Left lobe of liver (tissue), 2 donors: Measurements from ENCODE around the gene ARMC10. TPM values are rescaled to one million over a fixed set of nuclear protein-coding genes. Genes with fewer than 3 reads are reported as not detected.
A peak's percentile ranks its signal among the peaks of the same experiment; 100 is the strongest.
"Not testable (repeated sequence)": the region's sequence is repeated elsewhere in the genome, so short reads cannot be mapped to it uniquely, and the experiment has no call there.

Source experiments
- ATAC-seq: fragments of 200-7000 bp; cut with Tn5 transposase; one replicate; pipeline ENCODE4 v1.9.1; 2020; ENCODE audit warnings: mild to moderate bottlenecking, moderate library complexity
- DNase-seq: peaks from one replicate; pipeline ENCODE4 v3.0.0-alpha.2; 2020; ENCODE audit warnings: low spot score
- total RNA-seq: library from RNA; stranded (reverse); gene quantifications from one replicate; pipeline ENCODE4 v1.2.1, GENCODE V29; 2021
- donor health status: DM: no; HTN: no; CAD: no; lungs with moderate emphysema.
- donor health status: DM: no; HTN: yes; CAD: no.

The ARMC10 gene
- total RNA-seq, 1 donor from 2014 or later: 15.8 TPM

- DNase-seq: no peak
- ATAC-seq: no peak
Observed at GRCh38 chr7:103077318-103077717, 2.4 kb downstream of the ARMC10 start.

- not testable (repeated sequence) for ATAC-seq, DNase-seq
Observed at GRCh38 chr7:103078226-103078625, 3.3 kb downstream of the ARMC10 start.

GRCh38 chr7:103079836-103080235 lies 4.9 kb downstream of the ARMC10 start:
- ATAC-seq (no peak), DNase-seq (no peak)

GRCh38 chr7:103080923-103081322 lies 6.0 kb downstream of the ARMC10 start:
- ATAC-seq (no peak), DNase-seq (no peak)

DNA sequence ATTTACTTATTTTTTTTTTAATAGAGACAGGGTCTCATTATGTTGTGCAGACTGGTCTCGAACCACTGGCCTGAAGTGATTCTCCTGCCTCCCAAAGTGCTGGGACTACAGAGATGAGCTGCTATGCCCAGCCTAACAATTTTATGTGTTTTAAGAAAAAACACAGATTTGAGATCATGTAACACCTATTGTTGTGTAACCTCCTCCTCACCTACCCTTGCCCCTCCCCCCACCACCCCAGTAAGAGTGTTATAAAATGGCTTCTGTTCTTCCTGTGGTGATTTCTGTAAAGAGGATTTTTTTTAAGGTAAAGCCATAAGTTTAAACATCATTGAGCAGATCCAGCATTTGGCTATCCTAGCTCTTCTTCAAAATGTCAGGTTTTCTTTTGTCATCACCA lies 7.6 kb downstream of the ARMC10 start:
- ATAC-seq: no peak

GRCh38 chr7:103083210-103083609 lies 8.3 kb downstream of the ARMC10 start:
- ATAC-seq (no peak), DNase-seq (no peak)

More for the DNA sequence above, 7.6 kb downstream of the ARMC10 start:
- DNase-seq: no peak

DNA sequence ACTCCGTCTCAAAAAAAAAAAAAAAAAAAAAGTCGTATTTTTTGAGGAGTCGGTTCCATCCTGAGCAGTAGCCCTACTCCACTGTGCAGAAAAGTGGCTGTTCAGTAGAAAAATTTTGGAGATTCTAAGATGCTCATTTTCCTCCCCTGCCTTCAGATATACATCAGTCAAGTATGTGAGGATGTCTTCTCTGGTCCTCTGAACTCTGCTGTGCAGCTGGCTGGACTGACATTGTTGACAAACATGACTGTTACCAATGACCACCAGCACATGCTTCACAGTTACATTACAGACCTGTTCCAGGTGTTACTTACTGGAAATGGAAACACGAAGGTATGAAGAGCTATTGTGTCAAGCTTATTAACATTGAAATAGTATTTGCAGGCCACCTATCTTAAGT lies 17.4 kb downstream of the ARMC10 start:
- ATAC-seq, DNase-seq: not testable (repeated sequence)

DNA sequence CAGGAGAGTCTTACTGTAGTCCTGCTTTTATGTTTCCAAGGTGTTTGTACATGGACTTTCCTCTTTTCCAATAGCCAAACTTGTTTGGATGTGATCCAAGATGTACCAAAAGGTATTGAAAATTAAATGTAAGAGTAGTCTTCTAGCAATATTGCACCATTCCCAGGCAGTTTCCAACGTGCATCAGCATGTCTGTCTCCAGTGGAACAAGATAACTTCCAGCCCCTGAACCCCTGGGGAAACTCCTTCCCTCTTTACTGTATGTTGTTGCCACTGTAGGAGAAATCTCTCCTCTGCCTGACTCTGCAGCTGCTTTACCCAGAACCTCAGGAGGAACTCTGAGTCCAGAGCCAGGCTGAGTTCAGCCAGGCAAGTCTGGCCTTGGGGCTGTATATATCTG lies 18.5 kb downstream of the ARMC10 start:
- ATAC-seq: no peak
- no peak for DNase-seq

- ATAC-seq (peak; percentile 39), DNase-seq (no peak)
Observed at GRCh38 chr7:103094102-103094501, 19.2 kb downstream of the ARMC10 start.

- not testable (repeated sequence) for ATAC-seq, DNase-seq
Observed at GRCh38 chr7:103095558-103095957, 20.6 kb downstream of the ARMC10 start.

DNA sequence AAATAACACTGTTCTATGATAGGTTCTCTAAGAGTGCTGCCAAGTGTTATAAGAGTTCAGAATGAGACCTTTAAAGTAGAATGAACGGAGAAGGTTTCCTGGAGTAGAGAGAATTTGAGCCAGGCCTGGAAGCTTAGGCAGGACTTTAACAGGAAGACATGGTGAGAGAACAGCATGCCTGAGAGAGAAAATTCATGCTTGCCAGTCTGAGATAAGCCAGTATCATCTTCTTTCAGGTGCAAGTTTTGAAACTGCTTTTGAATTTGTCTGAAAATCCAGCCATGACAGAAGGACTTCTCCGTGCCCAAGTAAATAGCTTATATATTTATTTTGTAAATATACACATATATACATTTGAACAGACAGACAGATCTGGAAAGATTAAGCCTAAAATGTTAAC lies 22.1 kb downstream of the ARMC10 start:
- ATAC-seq (no peak), DNase-seq (no peak)

GRCh38 chr7:103100348-103100747 lies 25.4 kb downstream of the ARMC10 start:
- ATAC-seq: no peak
- no peak for DNase-seq

DNA sequence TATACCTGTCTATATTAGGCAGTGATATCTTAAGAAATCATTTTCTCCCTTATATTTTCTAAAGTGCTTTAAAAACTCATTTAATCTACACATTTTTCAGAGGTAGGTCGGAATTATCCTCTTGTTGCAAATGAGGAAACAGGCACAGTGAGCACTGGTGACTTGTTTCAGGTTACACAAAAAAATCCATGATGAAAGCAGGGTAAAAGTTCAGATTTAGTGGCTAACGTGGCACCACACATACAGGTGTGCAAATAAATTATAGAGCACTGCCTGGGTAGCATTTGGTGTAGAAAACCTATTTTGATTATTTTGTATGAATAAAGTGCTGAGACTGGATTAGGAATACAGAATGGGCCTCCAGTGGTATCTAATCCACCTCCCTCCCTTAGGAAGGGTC lies 26.6 kb downstream of the ARMC10 start:
- DNase-seq: no peak
- ATAC-seq: peak; percentile 72

GRCh38 chr7:103106005-103106702 lies 31.2 kb downstream of the ARMC10 start:
- DNase-seq (no peak), ATAC-seq (no peak)

- not testable (repeated sequence) for ATAC-seq, DNase-seq
Observed at GRCh38 chr7:103106703-103107070, 31.7 kb downstream of the ARMC10 start.

- ATAC-seq (no peak), DNase-seq (no peak)
Observed at GRCh38 chr7:103113164-103113563, 38.2 kb downstream of the ARMC10 start.

- no peak for DNase-seq
Observed at GRCh38 chr7:103114576-103115008, 39.7 kb downstream of the ARMC10 start.

DNA sequence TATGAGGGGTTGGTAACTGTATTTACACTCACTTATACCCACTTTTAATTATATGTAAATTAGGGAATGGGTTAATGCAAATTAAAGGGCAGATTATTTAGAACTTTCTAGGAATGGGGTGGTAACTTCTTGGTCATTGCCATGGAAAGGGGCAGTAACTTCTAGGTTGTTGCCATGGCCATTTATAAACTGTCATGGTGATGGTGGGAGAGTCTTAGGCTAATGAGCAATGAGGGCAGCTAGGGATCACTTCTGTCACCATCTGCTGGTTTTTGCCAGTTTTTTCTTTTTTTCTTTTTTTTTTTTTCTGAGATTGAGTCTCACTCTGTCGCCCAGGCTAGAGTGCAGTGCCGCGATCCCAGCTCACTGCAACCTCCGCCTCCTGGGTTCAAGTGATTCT lies 40.8 kb downstream of the ARMC10 start:
- DNase-seq (no peak), ATAC-seq (no peak)

More at GRCh38 chr7:103114576-103115008, 39.7 kb downstream of the ARMC10 start:
- no peak for ATAC-seq

- ATAC-seq (no peak), DNase-seq (no peak)
Observed at GRCh38 chr7:103116511-103116910, 41.6 kb downstream of the ARMC10 start.

GRCh38 chr7:103116991-103117390 lies 42.1 kb downstream of the ARMC10 start:
- ATAC-seq: no peak

GRCh38 chr7:103117465-103117864 lies 42.5 kb downstream of the ARMC10 start:
- DNase-seq: no peak
- no peak for ATAC-seq

More at GRCh38 chr7:103116991-103117390, 42.1 kb downstream of the ARMC10 start:
- no peak for DNase-seq

- DNase-seq (no peak), ATAC-seq (no peak)
Observed at GRCh38 chr7:103119791-103120291, 44.9 kb downstream of the ARMC10 start.

DNA sequence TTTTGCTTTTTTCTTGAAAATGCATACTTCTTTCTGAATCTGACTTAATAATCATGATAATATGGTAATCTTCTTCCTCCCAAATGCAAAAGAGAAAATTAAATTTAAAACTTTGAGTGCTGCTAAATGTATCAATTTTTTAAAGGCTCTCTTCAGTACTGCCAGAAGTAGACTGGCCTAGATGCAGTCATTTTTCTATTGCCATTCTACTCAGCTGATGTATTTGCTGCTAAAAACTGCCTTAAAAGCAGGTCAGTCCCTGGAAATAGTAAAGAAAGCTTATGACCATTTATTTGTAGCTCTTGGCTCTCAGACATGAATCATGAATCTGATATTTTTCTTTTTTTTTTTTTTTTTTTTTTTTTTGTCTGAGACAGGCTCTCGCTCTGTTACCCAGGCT lies 45.4 kb downstream of the ARMC10 start:
- DNase-seq: no peak
- ATAC-seq: no peak
